Psoas muscle (tissue), 8 donors: ENCODE results near the gene EMX1. TPM values are rescaled to one million over a fixed set of nuclear protein-coding genes. Genes with fewer than 3 reads are reported as not detected.

Experiments
- ATAC-seq, 4 donors: fragments of 200-7000 bp; cut with Tn5 transposase; one replicate each; pipeline ENCODE4 v1.9.1; 2020; ENCODE audit warnings: moderate library complexity in 3 of 4, mild to moderate bottlenecking in 2 of 4
- DNase-seq, 2 donors: peaks; one replicate each; pipeline ENCODE4 v3.0.0-alpha.2; 2020
- H3K27ac ChIP-seq: fragments of 200-600 bp; one replicate; pipeline ENCODE4 v1.8.0; 2022
- H3K27me3 ChIP-seq, 3 donors: fragments of 200-600 bp in 1 of 3; one replicate each; pipeline versions ENCODE4 v1.6.1 to v1.8.0; 2013 to 2022; ENCODE audit warnings: low read length in 2 of 3, mild to moderate bottlenecking in 2 of 3, moderate library complexity in 1 of 3; ENCODE audit not compliant: insufficient read depth in 3 of 3
- H3K36me3 ChIP-seq, 2 donors: fragments of 200-600 bp in 1 of 2; one replicate each; pipeline versions ENCODE4 v1.6.1 to v1.8.0; 2013 to 2022; ENCODE audit warnings: low read depth in 1 of 2, mild to moderate bottlenecking in 1 of 2, moderate library complexity in 1 of 2; ENCODE audit not compliant: insufficient read depth in 1 of 2
- H3K4me1 ChIP-seq: fragments of 200-600 bp; one replicate; pipeline ENCODE4 v1.8.0; 2022
- H3K4me3 ChIP-seq: fragments of 200-600 bp; one replicate; pipeline ENCODE4 v1.8.0; 2022; ENCODE audit warnings: mild to moderate bottlenecking
- H3K9me3 ChIP-seq: fragments of 200-600 bp; one replicate; pipeline ENCODE4 v1.8.0; 2022
- WGBS, 3 donors: extraction: QIAGEN DNeasy Blood & Tissue Kit; methylation state at CpG; one replicate each; pipeline versions ENCODE4 v1.1.6 to v1.1.7; 2013; 5-methylcytosine and 5-hydroxymethylcytosine counted together
- intact Hi-C, 2 donors: fragments of 100-400 bp; cut with DNase I; formaldehyde crosslinking; loops; one replicate each; pipeline versions ENCODE4 v1.11.0 to v1.14.2; 2022
- polyA plus RNA-seq, 3 donors: library from polyadenylated mRNA; stranded (reverse); fragments of 200-250 nt; gene quantifications; one replicate each; pipeline ENCODE4 v1.2.3, GENCODE V29; 2013
- total RNA-seq, 4 donors: library from RNA; stranded (reverse); fragmentation: NEBNext Ultra II Directional in 2 of 4; extraction: Animal tissue kit (Norgen Biotek cat#: 25700) in 2 of 4; gene quantifications; one replicate each; pipeline versions ENCODE4 v1.2.1 to v1.2.4, GENCODE V29; 2021 to 2023
- TF ChIP-seq, protein P1 (sequence below): fragments of 200-600 bp; IDR thresholded peaks from one replicate; pipeline ENCODE4 v1.8.0; 2022; ENCODE audit warnings: antibody characterized with exemption
- donor health status: healthy with polysubstance abuse.
- donor health status: DM: no; HTN: no; CAD: no; lungs with moderate emphysema.
- donor health status: Bipolar disorder and iron deficiency.
- donor health status: healthy.
- donor health status: DM: yes; HTN: yes; CAD: no.
- donor health status: DM: no; HTN: no; CAD: no.
- donor health status: DM: no; HTN: no; CAD: no.
- donor health status: DM: yes; HTN: yes; CAD: no.

Gene EMX1
- total and polyA plus RNA-seq, 7 donors: 0.01 TPM; not detected in 6

DNA sequence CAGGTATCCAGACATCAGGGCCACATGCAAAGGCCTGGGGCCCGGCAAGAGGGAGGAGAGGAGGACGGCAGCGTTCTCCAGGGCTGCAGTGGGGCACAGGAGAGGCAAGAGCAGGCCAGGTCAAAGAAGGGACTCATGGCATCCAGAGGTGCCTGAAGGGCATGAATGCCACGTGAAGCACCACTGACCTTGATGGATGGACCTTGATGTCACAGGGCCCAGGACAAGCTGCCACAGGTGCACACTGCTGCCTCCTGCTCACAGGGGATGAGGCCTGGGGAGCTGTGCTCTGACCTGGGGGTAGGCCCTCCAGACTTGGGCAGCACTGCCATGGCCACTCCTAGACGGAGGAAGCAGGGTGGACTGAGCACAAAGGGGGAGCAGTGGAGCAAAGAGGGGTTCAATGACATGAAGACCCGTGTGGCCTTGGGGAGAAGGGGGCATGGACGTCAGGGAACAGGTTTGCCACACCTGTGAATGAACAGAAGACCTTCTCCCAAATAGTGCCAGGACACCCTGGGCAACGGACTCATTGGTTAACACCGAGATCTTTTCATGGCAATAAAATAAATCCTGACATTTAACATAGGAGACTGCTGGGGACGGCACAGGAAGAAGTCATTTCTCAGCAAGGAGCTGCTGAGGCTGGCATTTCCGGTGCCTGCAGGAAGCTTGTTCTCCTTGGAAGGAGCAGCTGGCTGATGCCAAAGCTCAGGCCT is 65.6 kb downstream of the EMX1 start:
- ATAC-seq: peak in 3 of 4 donors; percentile 8 to 31 (median 18)
- no peaks in the 10 kb centered on the region for H3K9me3 ChIP-seq
- DNase-seq: peak in 1 of 2 donors; percentile 25
- no peaks in the 10 kb centered on the region for H3K27me3 ChIP-seq
- H3K4me3 ChIP-seq: no peak overlapping the region
- 68 to 81% (median 77%) methylated on average over 11 of the region's 11 CpGs for WGBS, 3 donors
- intact Hi-C loops: no loop called here
- peaks cover 42% of the 10 kb centered on the region for H3K4me1 ChIP-seq
- H3K36me3 ChIP-seq: peaks cover 0 to 17% of the 10 kb centered on the region in 2 donors
- TF ChIP-seq, protein P1, sequence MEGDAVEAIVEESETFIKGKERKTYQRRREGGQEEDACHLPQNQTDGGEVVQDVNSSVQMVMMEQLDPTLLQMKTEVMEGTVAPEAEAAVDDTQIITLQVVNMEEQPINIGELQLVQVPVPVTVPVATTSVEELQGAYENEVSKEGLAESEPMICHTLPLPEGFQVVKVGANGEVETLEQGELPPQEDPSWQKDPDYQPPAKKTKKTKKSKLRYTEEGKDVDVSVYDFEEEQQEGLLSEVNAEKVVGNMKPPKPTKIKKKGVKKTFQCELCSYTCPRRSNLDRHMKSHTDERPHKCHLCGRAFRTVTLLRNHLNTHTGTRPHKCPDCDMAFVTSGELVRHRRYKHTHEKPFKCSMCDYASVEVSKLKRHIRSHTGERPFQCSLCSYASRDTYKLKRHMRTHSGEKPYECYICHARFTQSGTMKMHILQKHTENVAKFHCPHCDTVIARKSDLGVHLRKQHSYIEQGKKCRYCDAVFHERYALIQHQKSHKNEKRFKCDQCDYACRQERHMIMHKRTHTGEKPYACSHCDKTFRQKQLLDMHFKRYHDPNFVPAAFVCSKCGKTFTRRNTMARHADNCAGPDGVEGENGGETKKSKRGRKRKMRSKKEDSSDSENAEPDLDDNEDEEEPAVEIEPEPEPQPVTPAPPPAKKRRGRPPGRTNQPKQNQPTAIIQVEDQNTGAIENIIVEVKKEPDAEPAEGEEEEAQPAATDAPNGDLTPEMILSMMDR: no peak
- H3K27ac ChIP-seq: peak overlapping the region; percentile 61

DNA sequence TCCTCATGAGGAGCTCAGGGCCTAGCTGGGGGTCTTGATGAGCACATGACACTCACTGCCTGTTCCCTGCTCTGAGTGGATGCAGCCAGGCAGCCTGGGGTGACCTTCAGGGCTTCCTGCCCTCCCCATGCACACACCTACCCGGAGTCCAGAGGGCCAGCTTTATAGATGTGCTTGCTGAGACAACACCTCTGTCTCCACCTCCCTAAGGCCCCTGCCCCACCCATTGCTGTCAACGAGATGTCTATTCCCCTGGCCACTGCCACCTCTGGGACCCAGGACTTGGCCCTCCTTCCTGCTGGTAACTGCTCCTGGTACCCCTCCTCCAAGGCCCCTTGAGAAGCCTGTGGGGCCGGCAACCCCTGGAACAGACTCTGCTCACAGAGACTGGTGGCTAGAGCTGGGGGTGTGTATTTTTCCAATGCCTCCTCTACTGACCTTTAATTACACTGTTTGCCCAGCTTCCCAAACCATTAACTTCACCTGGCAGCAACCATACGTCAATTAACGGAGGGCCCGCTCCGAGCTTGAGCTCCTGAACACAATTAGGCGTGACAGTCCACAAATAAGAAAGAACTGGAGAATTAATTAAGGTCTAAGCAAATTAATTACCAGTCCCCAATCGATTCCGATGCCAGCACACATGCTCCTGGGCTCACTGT is 66.3 kb downstream of the EMX1 start:
- intact Hi-C loops: no loop called here
- WGBS, 3 donors: 44 to 73% (median 53%) methylated on average over 10 of the region's 10 CpGs
- H3K4me3 ChIP-seq: no peak overlapping the region
- peaks cover 0 to 24% of the 10 kb centered on the region in 2 donors for H3K36me3 ChIP-seq
- no peaks in the 10 kb centered on the region for H3K27me3 ChIP-seq
- ATAC-seq (peak; percentile 24 to 29 (median 27)), DNase-seq (peak in 1 of 2 donors; percentile 46)
- peak overlapping the region; percentile 61 for H3K27ac ChIP-seq
- TF ChIP-seq, protein P1: no peak
- H3K4me1 ChIP-seq: peaks cover 42% of the 10 kb centered on the region
- no peaks in the 10 kb centered on the region for H3K9me3 ChIP-seq

DNA sequence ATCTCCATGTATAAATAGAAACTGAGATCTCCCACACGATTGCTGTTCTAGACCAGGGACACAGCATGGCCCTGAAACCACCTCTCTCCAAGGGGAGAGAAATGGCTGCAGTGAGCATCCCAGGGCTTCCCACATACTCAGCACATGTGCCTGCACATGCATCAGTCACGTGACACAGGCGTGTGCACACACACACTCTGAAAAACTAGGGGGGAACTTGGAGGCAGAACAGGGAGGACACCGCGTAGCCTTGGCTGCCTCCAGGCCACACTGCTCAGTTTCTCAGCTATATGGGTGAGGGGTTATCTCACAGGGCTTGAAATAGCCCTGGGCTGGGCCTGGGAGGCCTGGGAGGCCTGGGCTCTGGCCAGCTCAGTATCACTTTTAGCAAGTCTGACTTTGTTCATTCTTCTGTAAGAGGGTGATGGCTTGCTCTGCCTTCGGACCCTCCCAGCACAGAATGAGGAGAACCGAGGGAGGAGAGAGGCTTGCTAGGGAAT is 66.9 kb downstream of the EMX1 start:
- peaks cover 40% of the 10 kb centered on the region for H3K4me1 ChIP-seq

More for the DNA sequence above, 66.9 kb downstream of the EMX1 start:
- Histone ChIP-seq H3K27me3 (no peaks in the 10 kb centered on the region), H3K9me3 (no peaks in the 10 kb centered on the region), H3K27ac (peak overlapping the region; percentile 61), H3K4me3 (no peak overlapping the region), H3K36me3 (peaks cover 0 to 26% of the 10 kb centered on the region in 2 donors)
- DNase-seq: peak in 1 of 2 donors; percentile 66
- TF ChIP-seq, protein P1: no peak
- intact Hi-C loops: no loop called here
- ATAC-seq: peak; percentile 77 to 86 (median 80)
- 33 to 50% (median 45%) methylated on average over 7 of the region's 7 CpGs for WGBS, 3 donors

Other genes with a start within 250 kb of the EMX1 start
- gene EXOC6B, start 91.5 kb upstream of the EMX1 start, total RNA-seq: 10 to 100 TPM; 14.1 to 26.8 (median 20.4) TPM
- 1 to 10 TPM; 4.4 to 7.9 (median 5.1) TPM for gene EXOC6B, start 91.5 kb upstream of the EMX1 start, polyA plus RNA-seq
- 10 to 100 TPM; 23.3 to 34.0 (median 29.1) TPM for gene SPR, start 30.1 kb upstream of the EMX1 start, total RNA-seq
- 10 to 100 TPM; 19.1 to 46.0 (median 39.1) TPM for gene SPR, start 30.1 kb upstream of the EMX1 start, polyA plus RNA-seq
- 10 to 100 TPM in 3 of 4 donors, 1 to 10 TPM in 1; 5.8 to 17.1 (median 12.8) TPM for gene SFXN5, start 154.2 kb downstream of the EMX1 start, total RNA-seq
- gene SFXN5, start 154.2 kb downstream of the EMX1 start, polyA plus RNA-seq: 10 to 100 TPM in 1 of 3 donors, 1 to 10 TPM in 2; 5.1 to 12.7 (median 8.7) TPM
- gene RAB11FIP5, start 195.4 kb downstream of the EMX1 start, total RNA-seq: 10 to 100 TPM; 20.9 to 24.2 (median 23.1) TPM
- 10 to 100 TPM; 13.0 to 24.0 (median 23.9) TPM for gene RAB11FIP5, start 195.4 kb downstream of the EMX1 start, polyA plus RNA-seq